GM18873 (cell line): ENCODE measurements around the gene UBL4A.

ENCODE experiments used
- ATAC-seq: cut with Tn5 transposase; IDR thresholded peaks from one replicate; pipeline ENCODE4 v1.9.1; 2021; ENCODE audit warnings: mild to moderate bottlenecking, moderate library complexity, moderate number of reproducible peaks; ENCODE audit not compliant: unreplicated experiment, low FRiP score

Gene UBL4A

GRCh38 chrX:154441984-154442707 lies 44.3 kb downstream of the UBL4A start:
- ATAC-seq: no peak

GRCh38 chrX:154441564-154441963 lies 44.9 kb downstream of the UBL4A start:
- ATAC-seq: no peak

DNA sequence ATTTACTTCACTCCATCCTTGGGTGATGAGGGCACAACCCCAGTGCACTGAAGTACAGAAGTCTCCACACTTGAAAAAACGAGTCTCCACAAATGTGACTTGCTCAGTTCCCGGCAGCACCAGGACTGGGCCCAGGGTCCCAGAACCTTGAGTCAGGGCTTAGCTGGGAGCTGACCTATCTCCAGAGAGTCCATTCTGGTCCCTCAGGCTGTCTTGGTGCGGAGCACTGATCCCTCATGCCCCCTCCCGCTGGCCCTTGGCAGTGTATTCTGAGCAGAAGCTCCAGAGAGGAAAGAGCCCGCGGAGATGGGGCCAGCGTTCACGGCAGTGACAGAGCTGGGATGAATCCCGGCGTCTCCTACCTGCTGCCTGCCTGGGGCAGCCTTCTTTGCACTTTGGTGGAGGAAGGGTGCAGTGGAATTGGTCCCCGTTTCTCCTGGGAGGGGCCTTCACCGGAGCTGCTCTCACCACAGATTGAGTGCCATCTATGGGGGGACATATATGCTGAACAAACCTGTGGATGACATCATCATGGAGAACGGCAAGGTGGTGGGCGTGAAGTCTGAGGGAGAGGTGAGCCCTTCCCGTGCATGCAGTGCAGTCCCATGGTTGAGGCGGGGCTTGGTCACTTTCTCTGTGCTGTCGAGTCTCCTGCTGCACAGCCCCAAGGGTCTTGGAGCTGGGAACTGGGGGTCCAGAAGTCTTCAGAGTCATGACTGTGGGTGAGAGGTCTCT lies 45.6 kb downstream of the UBL4A start:
- no peak for ATAC-seq

DNA sequence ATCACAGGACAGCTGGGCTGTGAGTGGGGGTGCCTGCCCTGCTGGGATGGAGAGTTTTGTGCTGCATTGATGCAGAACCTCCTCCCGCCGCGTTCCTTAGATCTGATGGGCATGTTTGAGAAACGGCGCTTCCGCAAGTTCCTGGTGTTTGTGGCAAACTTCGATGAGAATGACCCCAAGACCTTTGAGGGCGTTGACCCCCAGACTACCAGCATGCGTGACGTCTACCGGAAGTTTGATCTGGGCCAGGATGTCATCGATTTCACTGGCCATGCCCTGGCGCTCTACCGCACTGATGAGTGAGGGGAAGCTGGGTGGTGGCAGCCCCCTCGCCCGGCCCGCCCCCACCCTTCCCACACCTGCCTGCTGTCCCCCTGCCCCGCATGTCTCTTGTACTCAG lies 46.6 kb downstream of the UBL4A start:
- ATAC-seq: no peak

DNA sequence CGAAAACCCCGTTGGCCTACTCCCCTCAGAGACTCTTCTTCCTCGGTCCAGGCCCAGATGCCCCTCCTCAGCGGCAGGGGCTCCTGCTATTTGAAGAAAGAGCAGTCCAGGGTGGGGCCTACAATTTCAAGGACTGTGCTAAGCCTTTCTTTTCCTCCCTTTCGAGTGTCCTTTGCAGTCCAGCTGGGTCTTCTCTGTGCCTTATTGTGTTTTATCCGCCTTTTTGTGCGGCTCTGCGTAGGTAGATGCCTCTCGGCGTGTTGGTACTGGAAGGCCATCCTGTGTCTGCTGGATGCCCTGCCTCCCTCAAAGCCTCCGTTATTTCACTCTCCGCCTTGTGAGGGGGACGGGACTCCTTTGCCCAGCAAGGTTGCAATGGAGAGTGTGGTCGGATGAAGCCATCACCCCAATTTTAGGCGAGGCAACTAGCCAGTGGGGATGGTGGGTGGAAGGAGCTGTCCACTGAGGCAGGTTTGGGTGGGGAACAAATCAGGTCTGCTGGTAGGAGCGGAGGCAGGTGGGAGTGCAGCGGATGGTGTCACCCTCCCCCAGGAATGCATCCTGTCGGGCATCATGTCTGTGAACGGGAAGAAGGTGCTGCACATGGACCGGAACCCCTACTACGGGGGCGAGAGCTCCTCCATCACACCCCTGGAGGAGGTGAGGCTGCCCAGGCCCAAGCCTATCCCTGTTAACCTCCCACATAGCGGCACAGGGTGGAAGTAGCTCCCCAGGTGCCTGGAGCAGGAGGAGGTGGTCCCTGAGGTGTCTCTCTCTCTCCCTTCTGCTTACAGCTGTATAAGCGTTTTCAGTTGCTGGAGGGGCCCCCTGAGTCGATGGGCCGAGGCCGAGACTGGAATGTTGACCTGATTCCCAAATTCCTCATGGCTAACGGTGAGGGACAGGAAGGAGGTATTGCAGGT lies 48.2 kb downstream of the UBL4A start:
- no peak for ATAC-seq

GRCh38 chrX:154436983-154437752 lies 49.2 kb downstream of the UBL4A start, which contains the start of gene GDI1:
Gene GDI1, plus strand, starts transcription at chrX:154437154. Its CDS starts 101 bp downstream, at chrX:154437255.
- ATAC-seq: no peak

DNA sequence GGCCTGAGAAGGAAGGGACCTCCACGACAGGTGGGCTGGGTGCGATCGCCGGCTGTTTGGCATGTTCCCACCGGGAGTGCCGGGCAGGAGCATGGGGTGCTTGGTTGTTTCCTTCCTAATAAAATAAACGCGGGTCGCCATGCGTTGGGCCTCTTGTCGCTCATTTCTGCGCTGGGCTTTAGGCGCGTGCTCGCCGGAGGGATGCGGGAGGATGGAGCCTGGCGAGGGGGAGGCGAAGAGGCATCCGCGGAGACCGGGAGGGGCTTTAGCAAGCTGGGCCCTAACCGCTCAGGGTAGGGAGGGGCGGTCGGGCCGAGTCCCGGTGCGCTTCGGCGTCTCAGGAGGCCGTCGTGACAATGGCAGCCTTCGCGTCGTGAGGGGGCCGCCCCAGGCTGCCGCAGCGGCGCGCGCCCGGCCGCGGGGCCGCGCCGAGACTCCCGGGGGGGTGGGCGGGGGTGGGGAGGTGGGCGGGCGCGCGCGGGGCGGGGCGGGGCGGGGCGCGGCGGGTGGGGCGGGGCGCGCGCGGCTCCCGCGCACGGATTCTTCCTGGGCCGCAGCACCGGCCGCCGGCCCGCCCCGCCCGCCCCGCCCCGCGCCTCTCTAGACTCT lies 49.9 kb downstream of the UBL4A start:
- no peak for ATAC-seq

DNA sequence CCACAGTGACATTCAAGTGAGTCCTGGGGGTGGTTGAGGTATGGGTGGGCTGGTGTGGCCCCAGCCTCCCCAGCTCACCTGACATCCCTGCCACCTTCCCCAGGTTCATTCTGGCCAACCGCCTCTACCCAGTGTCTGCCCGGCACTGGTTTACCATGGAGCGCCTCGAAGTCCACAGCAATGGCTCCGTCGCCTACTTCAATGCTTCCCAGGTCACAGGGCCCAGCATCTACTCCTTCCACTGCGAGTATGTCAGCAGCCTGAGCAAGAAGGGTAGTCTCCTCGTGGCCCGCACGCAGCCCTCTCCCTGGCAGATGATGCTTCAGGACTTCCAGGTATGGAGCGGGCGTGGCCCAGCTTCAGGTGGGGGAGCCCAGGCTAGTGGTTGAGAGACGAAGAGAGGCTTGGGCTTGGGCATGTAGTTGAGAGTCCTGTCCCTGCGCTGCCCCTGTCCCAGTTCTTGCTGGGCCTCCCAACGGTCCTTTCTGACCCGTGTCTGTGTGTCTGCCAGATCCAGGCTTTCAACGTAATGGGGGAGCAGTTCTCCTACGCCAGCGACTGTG lies 51.2 kb downstream of the UBL4A start:
- ATAC-seq: no peak

- ATAC-seq: no peak
Observed at GRCh38 chrX:154434394-154435168, 51.8 kb downstream of the UBL4A start.
